Measurements from ENCODE around the gene MYCBPAP.

DNA sequence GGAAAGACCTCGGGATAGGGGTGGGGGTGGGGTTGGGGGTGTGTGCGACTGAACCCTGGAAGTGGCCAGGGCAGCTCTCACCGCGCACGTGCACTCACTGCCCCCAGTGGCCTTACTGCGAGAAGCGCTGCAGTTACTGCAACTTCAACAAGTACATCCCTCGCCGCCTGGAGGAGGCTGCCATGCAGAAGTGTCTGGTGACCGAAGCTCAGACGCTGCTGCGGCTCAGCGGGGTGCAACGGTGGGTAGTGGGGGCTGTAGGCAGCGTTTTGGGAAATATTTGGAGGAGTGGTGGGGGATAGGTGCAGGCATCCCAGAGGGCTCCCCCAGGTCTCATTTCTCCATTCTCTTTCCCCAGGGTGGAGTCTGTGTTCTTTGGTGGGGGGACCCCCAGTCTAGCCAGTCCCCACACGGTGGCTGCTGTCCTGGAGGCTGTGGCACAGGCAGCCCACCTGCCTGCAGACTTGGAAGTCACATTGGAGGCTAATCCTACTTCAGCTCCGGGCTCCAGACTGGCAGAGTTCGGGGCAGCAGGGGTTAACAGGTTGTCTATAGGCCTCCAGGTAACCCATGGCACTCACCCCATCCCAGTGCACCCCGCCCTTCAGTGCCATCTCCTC lies 28.6 kb upstream of the MYCBPAP start:
- TF ChIP-seq, protein P1, sequence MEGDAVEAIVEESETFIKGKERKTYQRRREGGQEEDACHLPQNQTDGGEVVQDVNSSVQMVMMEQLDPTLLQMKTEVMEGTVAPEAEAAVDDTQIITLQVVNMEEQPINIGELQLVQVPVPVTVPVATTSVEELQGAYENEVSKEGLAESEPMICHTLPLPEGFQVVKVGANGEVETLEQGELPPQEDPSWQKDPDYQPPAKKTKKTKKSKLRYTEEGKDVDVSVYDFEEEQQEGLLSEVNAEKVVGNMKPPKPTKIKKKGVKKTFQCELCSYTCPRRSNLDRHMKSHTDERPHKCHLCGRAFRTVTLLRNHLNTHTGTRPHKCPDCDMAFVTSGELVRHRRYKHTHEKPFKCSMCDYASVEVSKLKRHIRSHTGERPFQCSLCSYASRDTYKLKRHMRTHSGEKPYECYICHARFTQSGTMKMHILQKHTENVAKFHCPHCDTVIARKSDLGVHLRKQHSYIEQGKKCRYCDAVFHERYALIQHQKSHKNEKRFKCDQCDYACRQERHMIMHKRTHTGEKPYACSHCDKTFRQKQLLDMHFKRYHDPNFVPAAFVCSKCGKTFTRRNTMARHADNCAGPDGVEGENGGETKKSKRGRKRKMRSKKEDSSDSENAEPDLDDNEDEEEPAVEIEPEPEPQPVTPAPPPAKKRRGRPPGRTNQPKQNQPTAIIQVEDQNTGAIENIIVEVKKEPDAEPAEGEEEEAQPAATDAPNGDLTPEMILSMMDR (IDR thresholded peaks at IDR 0.05), result peak; percentile 36 to 46 (median 46)
- TF ChIP-seq POLR2A (IDR thresholded peaks at IDR 0.05), result no peak

Measured in right lobe of liver (tissue), 4 donors.